NB4 (cell line): ENCODE measurements around the gene MTMR3.

ENCODE experiments used
- CTCF ChIP-seq: IDR thresholded peaks from one replicate; pipeline ENCODE4 v1.5.1; 2012; ENCODE audit warnings: low read depth, low read length
- MAX ChIP-seq: IDR thresholded peaks from 2 replicates; pipeline ENCODE4 v1.6.1; 2011; ENCODE audit warnings: low read depth, low read length
- POLR2A ChIP-seq: IDR thresholded peaks from 2 replicates; pipeline ENCODE4 v1.6.1; 2011; ENCODE audit warnings: mild to moderate bottlenecking; ENCODE audit not compliant: insufficient read length; ENCODE audit errors: extremely low read depth

GRCh38 chr22:29926057-29926456, 43.1 kb downstream of the MTMR3 start:
- TF ChIP-seq POLR2A, result no peak
- no peak for TF ChIP-seq MAX
- TF ChIP-seq CTCF, result no peak
